Stimulated activated CD4-positive, alpha-beta T cell treated with anti-CD3 and anti-CD28 coated beads, Interleukin-12 subunit alpha, Interleukin-12 subunit beta, amount 100 ng/mL, for 24 hours (primary cell): ENCODE results near the gene MAP3K20.
"Not testable (repeated sequence)": the region's sequence is repeated elsewhere in the genome, so short reads cannot be mapped to it uniquely, and the experiment has no call there.

Experiments
- DNase-seq, 2 experiments: peaks; one replicate each; pipeline ENCODE4 v3.0.0-alpha.2; 2020; ENCODE audit warnings: low read depth in 2 of 2

MAP3K20 gene

DNA sequence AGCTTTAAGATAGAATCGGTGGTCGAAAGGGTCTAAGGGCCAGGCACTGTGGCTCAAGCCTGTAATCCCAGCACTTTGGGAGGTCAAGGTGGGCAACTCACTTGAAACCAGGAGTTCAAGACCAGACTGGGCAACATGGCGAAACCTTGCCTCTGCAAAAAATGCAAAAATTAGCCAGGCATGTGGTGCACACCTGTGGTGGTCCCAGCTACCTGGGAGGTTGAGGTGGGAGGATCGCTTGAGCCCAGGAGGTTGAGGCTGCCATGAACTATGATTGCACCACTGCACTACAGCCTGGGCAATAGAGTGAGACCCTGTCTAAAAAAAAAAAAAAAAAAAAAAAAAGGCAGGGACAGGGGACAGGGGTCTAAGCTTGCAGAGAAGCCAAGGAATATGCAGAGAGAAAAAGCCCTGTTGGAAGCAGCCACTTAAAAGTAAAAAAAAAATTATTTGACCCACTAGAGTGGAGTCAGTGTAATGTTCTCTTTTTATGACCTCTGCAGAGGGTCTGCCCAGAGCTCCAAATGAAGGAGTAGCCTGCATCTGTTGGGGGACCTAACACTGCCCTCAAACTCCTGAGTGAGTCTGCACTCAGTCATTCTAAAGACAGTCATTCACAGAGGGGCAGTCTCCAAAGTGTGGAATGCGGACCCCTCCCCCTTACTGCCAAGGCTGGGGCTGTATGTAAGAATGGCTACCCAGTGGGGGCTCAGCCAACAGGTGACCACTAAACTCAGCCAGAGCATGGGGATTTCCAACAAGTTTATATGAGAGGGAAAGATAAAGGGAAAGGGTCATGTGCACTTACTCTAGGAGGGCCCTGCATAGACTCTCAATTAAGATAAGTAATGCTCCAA lies 160.5 kb downstream of the MAP3K20 start:
- no peak for DNase-seq

DNA sequence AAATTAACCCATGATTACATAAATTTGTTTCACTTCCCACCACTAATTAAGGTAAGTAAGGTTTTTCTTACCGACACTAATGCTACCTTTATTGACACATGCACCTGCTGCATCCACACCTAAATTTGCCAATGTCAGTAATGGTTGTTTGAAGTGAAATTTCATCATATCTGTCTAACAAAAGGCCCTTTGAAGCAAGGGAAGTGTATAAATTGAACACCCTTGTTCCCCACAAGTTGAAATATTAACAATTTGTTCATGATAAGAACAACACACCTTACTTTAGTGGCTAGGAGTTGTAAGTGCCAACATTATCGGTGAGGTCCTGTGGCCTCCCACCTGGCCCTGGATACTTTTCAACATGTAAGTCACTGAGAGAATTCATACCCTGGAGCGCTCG lies 162.7 kb downstream of the MAP3K20 start:
- DNase-seq = no peak

DNA sequence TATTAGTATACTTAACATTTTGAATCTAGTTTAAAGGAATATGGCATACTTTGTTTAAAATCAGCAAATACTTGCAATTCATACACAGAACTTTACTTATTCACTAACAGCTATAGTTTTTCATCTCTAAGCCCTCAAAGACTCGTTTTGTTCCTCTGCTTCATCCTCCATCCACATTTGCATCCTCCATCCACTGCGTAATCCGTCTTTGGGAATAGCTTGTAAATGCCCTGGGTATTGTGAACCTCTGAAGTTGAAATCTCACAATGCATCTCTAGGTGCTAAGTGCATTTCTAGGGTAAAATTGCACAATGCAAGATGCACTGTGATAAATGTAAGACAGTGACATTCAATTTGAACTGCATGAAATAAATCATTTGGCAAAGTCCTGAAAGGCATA lies 163.2 kb downstream of the MAP3K20 start:
- no peak for DNase-seq

DNA sequence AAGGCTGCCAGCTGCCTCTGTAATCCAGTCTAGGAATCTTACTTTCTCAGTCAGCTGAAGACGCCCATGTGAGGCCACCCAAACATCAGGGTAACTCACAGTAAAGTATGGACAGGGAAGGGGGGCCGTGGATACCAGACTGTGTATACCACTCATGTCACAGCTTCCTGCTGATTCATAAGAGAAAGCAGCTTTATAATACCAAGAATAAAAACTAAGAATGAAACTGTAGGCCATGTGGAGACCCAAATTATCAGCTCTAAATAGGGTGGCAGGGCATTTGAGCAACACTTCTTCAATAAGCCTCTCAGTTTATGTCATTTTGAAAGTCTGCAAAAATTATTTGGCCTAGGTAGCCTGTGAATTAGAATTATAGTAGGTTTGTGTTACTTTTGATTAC lies 164.0 kb downstream of the MAP3K20 start:
- peak in 1 of 2 experiments; percentile 4 for DNase-seq

DNA sequence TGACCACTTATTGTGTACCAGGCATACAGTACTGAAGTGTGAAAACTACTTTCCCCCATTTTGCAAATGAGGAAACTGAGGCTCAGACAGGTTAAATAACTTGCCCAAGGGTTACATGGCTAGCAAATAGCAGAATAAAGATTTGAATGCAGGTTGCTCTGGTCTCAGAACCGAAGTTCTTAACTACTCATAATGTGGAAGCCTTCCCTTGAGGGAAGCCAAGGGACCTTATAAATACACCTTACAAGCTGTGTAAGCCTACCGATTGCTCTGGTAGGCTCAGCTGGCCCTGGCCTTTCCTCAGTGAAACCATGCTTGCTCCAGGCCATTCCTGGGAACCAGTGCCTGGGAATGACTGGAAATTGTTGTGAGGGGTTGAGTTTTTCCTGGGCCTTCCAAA lies 164.4 kb downstream of the MAP3K20 start:
- DNase-seq = no peak

DNA sequence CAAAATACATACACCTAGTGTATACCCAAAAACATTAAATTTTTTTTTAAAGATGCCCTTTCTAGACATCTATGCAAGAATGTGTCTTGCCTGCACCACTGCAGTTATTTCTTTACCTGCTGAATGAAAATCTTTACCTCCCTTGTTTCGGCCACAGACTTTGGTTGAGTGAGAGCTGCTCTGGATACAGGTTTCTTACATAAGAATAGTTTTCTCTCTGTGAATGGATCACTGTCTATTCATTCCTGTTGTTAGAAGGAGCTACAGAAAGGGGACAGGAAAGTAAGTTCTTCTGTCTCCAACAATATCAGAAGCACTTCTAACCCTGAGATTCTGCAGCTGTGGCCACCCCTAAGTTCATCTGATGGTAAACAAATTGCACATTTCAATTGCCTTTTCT lies 166.0 kb downstream of the MAP3K20 start:
- DNase-seq = no peak

DNA sequence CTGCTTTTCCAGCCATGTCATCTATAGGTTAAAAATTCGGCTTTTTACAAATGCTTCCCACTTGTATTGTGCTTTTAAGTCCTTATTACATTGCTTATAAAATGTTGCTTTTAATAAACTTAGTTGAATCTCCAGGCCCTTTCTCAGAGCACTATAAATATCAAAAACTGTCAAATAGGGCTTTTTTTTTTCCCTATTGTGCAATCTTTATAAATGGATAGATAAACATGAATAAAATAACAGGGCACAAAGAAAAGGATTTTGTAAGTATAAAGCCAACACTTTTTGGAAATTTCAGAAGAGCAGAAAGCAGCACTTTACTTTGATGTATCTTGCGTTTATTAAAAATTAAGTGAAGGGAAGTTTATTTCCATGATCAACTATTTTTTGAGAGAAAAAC lies 171.5 kb downstream of the MAP3K20 start:
- DNase-seq = no peak

DNA sequence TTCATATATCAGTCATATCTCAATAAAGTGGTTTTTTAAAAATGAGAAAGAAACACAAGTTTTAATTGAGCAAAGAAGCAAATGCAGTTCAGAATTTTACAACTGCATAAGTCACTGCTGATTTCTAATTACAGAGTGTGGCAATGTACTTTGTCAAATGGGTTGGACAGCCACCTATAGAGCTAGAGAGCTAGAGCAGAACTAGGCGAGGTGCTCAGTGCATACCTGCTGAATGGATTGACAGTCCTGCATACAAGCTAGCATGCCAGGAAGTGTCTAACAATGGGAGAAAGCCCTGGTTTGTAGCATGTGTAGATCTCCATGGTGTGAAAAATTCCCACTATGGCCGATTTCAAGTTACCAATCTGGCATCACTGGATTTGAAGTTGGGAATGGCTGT lies 172.7 kb downstream of the MAP3K20 start:
- no peak for DNase-seq

DNA sequence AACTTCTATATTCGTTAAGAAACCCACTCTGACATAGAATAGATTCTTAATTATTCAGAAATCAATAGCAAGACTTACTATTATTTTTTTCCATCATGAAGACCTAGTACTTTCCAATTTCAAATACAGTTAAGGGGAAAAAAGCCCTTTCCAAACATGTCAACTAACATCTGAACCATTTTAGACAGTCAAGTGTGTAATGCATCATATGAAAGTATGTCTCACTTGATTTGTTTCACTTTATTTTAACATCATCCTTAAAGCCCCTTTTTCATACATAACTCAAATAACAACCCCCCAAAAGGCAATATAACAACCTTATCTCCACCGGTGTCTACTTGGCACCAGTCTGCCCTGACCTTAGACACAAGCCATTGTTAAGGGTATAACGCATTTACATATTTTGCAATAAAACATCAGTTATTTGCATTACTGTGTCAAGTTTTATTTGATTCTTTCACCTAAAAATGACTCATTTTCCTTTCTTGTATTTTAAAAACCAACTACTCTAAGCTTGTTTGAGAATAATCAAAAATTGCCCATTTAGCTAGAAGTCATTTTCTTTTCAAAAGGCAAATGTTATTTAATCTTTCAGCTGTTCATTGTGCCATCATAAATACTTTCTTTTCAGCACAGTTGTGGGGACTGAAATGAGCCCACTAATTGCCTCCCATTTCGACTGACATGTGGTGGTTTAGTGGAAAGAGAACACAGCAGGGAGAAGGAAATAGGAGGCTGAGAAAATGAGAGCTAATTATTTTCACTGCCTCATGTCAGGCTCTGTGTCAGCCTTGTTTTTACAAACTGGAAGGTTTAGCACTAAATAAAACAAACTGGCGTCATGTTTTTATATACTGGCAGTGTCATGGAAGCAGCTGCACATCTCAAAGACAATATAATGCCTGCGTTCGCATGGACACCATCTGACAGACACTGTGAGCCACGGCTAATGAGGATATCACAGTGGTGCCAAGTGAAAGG lies 174.3 kb downstream of the MAP3K20 start:
- no peak for DNase-seq

DNA sequence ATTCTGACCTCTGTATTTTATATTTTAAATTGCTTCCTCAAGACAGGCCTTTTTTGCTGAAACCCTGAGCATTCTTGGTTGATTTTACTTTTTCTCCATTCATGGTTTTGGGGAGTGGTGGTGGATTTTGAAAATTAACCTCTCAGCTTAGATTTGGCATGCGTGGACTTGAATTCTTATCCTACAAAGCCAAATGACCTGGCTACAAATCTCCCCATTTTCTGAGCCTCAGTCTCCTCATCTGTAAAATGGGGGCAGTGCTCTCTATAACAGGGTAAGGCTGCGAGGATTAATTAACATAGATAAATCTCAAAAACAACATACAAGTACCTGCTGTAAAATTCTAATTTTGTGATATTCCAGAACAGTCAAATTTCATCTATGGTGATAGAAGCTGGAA lies 175.6 kb downstream of the MAP3K20 start:
- DNase-seq = no peak

DNA sequence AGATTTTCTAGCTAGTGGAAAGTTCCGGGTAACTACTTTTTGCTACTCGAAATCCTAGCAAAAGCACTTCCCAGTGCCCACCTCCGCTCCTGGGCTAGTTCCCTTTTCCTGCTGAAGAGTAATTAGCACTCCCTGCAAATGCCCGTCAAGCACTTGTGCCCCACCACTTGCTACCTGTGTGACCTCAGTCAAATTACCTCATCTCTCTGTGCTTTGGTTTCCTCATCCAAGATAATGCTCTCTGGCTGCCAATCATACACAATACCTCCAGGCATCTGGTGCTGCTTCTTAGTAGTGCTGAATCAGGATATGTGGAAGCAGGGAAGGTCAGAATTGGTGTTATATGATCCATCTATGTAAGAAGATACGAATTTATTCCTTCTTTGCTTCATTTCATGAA lies 176.9 kb downstream of the MAP3K20 start:
- DNase-seq = no peak

DNA sequence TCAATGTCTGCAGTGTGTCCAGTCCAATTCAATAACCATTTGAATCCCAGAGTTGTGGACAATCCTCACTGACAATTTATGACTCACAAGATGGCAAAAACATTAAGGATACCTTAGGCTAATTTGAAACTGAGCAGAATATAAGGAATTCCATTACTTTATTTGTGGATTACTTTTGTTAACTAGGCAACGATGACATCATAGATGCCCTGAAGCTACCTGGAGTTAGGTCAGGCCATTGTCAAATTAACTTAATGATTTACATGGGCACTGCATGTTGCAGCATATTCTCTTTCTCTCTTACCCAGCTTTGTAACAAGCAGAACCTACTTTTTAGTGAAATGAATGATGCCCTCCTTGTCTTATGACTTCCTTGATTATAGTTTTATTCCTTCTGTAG lies 179.0 kb downstream of the MAP3K20 start:
- no peak for DNase-seq

DNA sequence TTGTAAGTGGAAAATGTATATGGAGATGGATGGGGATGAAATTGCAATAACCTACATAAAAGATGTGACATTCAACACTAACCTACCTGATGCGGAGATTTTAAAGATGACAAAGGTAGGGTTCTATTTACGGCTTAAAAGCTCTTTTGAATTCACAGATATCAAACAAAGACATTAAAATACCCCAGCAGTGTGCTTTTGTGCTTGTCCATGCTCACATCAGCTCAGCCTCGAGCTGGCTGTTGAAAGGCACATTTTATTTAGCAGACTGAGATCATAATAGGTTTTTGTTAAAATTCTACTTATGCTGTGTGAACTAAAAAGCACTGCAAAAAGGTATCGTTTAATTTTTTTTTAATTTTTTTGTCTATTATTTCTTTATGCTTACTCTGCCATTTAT lies 183.1 kb downstream of the MAP3K20 start:
- DNase-seq = no peak

DNA sequence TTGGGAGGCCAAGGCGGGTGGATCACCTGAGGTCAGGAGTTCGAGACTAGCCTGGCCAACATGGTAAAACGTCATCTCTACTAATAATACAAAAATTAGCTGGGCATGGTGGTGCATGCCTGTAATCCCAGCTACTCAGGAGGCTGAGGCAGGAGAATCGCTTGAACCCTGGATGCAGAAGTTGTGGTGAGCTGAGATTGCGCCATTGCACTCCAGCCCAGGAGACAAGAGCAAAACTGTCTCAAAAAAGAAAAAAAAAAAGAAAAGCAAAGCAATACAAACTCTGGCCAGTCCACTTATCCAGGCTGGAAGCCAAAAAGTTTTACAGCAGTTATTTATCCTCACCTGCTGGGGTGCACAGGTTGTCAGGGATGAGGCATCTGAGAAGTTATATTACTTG lies 186.7 kb downstream of the MAP3K20 start:
- not testable (repeated sequence) for DNase-seq

DNA sequence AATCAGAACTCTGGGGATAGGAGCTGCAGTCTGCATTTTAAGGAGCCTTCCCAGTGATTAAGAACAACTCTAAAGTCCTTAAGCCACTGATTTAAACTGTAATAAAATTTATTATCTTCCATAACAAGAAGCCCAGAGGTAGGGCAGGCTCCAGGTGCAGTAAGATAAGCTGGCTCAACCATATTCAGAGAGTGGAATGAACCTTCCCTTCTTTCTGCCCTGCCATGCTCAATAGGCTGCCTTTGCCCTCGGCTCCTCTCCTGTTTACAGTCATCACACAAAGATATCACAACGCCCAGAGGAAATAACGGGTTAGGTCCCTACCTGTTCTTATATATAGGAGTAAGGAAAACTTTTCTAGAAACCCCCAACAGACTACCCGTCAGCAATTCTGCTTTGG lies 188.5 kb downstream of the MAP3K20 start:
- DNase-seq = no peak

DNA sequence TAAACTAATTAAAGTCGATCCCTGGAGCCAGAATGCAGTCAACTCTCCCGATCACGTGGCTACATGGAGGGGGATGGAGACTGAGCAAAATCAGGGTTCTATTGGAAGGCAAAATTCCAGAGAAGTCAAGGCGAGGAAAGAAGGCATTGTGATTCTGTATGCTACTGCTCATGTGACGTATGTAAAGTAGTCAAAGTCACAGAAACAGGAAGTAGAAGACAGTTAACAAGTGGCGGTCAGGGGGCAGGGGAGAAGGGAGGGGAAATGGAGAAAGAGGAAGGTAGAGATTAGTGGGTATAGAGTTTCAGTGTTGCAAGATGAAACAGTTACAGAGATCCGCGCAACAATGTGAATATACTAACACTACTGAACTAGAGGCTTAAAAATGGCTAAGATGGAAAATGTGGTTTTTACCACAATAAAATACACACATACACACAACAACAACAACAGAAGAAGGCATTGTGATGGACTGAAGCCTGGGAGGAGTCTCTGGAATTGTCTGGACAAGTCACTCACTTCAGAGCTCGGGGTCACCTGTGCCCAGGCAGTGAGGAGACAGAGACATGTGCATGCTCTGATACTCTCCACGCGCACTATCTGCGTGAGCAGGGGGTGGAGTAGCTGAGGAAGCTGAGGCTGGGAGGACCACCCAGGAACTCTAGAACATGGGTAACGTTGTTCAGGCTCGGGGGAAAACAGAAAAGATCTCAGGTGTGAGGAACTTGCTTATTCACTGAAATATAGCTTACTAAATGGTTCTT lies 189.1 kb downstream of the MAP3K20 start:
- DNase-seq = no peak

DNA sequence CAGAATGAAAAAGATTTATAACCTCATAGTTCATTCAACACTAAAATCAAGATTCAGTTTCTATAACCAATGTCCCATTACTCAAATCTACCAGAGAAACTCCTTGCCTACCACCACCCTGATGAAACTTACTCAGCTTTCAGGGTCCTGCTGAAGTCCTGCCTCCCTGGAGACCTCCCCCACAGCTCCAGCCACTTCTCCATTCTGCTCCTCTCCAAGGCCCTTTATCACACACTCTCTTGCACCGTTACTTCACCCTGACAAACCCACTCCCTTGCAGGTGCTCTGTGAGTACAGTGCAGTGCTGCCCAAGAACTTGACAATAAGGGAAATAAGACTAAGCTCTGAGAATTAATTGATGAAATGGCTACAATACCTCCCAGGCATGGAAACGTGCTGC lies 195.5 kb downstream of the MAP3K20 start:
- DNase-seq = no peak

DNA sequence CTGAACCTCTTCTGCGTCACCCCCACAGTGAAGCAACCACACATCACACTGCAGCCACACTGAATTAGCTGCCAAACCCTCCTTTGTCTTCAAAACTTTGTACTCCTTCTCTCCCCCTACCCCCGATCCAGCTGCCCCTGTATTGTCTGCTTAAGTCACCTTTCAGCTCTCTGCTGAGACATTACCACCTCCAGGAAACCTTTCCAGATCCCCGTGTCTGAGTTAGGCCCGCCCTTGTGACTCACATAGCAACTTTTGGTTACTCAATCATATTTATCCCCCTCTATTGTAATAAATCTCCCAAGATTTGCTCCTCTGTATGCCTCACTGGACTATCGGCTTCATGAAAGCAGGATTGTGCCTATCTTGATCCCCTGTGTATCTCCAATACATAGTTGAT lies 196.2 kb downstream of the MAP3K20 start:
- no peak for DNase-seq

DNA sequence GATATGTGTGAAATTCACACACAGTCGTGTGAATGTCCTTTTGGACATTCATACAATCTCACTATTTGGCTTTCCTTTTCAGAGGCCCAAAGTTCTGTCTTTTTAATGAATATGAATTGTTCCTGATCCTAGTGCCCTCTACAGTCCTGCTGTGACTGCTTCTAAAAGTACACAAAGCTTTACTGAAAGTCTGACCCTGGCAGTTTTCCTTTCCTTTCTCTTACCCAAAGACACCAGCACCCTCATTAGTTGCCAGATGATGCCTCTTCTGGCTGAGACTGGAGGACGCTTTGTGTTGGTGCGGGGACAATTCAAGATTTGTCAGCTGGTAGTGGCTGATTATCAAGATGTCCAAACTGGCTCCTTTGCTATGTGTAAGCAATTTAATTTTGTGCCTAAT lies 197.2 kb downstream of the MAP3K20 start:
- no peak for DNase-seq

DNA sequence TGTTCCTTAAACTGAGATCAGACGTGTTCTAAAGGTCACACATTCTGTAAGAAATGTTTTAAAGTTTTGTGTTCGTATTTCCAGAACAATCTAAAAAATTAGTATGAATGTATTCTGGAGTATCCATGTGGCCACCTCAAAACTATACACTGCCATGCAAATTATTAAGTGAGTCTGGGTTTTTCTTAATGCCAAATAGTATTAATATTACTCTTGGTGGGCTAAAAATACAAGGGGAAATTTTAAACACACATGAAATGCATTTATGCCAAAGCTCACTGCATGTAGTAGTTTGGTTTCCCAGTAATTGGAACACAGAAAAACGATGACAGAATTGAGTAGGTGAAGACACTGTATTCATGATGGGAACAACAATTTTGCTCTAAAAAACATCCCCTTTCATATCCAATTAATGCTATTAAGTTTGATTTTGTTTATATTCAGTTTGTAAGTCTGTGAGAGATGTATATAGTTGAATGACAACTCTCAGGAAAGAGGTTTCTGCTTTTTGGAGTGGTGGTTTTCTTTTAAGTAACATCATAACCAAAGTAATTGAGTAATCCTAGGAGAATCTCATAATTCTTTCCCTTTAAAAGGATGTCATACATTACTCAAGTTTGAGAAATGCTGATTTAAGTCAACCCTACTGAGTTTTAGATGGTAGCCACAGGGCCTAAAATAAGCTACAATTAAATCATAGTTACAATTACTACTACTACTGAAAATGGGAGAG lies 203.3 kb downstream of the MAP3K20 start:
- DNase-seq = no peak

DNA sequence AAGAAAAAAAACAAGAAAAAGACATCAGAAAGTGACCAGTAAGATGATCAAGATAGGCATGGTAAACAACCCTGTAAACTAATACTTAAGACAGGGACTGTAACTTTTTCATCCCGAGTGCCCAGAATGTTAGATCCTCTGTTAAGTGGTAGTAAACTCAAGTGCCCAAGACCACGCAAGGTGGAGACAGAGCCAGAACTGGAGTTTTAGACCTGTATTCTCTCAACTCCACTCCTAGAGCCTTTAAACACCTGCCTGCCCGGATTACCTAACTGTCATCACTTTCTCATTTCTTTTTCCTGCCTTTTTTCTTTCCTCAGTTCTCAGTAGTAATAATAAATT lies 203.9 kb downstream of the MAP3K20 start:
- DNase-seq = no peak

DNA sequence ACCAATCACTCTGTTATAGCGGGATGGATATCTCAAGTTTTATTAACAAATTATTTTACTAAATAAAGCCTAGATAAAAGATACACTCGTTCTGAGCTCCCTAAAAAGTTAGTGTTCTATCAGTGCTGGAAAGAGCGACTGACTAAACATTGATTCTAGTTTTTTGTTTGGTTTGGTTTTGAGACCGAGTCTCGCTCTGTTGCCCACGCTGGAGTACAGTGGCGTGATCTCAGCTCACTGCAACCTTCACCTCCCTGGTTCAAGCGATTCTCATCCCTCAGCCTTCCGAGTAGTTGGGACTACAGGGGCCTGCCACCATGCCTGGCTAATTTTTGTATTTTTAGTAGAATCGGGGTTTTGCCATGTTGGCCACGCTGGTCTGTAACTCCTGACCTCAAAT lies 205.2 kb downstream of the MAP3K20 start:
- no peak for DNase-seq
